Esophagus muscularis mucosa (tissue), 2 donors: Measurements from ENCODE around the gene FBXL7.

Experiments used
- POLR2A ChIP-seq: fragments of 450-650 bp; IDR thresholded peaks from one replicate; pipeline ENCODE4 v1.6.1; 2017; ENCODE audit warnings: antibody characterized with exemption, moderate library complexity, mild to moderate bottlenecking, low read depth
- POLR2AphosphoS5 ChIP-seq, 2 donors: sonication (generic); formaldehyde crosslinking; IDR thresholded peaks; one replicate each; pipeline ENCODE4 v1.6.1; 2017; ENCODE audit warnings: antibody characterized with exemption in 2 of 2

GRCh38 chr5:15718421-15719179 is 218.6 kb downstream of the FBXL7 start:
- TF ChIP-seq POLR2A: no peak
- no peak for TF ChIP-seq POLR2AphosphoS5 (IDR thresholded peaks at IDR 0.05)
